Measurements from ENCODE around the gene CYSTM1. TPM values are rescaled to one million over a fixed set of nuclear protein-coding genes. Genes with fewer than 3 reads are reported as not detected.

The CYSTM1 gene
- total and polyA plus RNA-seq, 5 donors from 2014 or later: 7.1 to 26.4 (median 13.0) TPM

DNA sequence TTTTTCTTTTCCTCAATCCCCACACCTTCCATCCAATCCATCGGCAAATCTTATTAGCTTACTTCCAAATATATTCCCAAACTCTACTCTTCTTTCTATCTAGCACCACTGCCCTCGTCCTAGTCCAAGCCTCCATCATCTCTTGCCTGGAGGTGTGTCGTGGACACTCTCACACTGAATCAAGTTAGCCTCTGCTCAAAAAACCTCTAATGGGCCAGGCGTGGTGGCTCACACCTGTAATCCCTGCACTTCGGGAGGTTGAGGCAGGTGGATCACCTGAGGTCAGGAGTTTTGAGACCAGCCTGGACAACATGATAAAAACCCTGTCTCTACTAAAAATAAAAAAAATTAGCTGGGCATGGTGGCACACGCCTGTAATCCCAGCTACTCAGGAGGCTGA lies 81.7 kb downstream of the CYSTM1 start:
- no peak for DNase-seq
- peaks cover 15 to 46% (median 37%) of the 10 kb centered on the region in 4 donors for H3K4me1 Mint-ChIP-seq
- no peaks in the 10 kb centered on the region for H3K27me3 Mint-ChIP-seq
- H3K36me3 ChIP-seq (ENCODE audit: control insufficient read depth, insufficient read depth, low read length): peaks cover 10% of the 10 kb centered on the region
- H3K27me3 ChIP-seq (ENCODE audit: control insufficient read depth, insufficient read depth, low read length): no peaks in the 10 kb centered on the region
- H3K4me3 ChIP-seq (ENCODE audit: low read depth, low read length): no peak overlapping the region
- peaks cover 45% of the 10 kb centered on the region for H3K36me3 Mint-ChIP-seq
- no peak overlapping the region for H3K27ac Mint-ChIP-seq
- no peak overlapping the region for H3K4me3 Mint-ChIP-seq
- peaks cover 16% of the 10 kb centered on the region for H3K4me1 ChIP-seq (ENCODE audit: control insufficient read depth, insufficient read depth, low read length, poor library complexity, severe bottlenecking)
- peaks cover 0 to 2% (median 0%) of the 10 kb centered on the region in 7 donors for H3K9me3 Mint-ChIP-seq
- H3K27ac ChIP-seq (ENCODE audit: insufficient read depth, low read length, poor library complexity, severe bottlenecking): no peak overlapping the region
- ATAC-seq (ENCODE audit: low read depth in 2 of 2): no peak
- no peaks in the 10 kb centered on the region for H3K9me3 ChIP-seq (ENCODE audit: control insufficient read depth in 2 of 2, low read length in 2 of 2)

DNA sequence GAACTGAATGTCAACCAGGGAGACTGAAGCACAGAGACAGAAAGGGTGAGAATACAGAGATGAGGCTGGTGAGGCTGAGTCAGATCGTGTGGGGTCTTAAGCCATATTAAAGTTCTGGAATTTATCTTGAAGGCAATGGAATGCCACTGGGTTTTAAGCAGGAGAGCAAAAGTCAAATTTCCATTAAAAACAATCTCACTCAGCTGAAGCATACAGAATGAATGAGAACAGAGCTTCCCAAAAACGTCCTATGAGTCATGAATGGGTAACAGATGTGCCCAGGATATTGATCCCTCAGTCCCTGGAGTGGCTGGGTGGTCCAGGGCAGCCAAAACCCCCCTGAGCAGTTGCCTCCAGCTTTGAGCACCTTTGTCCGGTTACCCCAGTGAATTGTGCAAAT lies 83.0 kb downstream of the CYSTM1 start:
- Mint-ChIP-seq H3K4me1 (peaks cover 8 to 36% (median 31%) of the 10 kb centered on the region in 4 donors), H3K4me3 (no peak overlapping the region), H3K27ac (peak overlapping the region in 1 of 3 donors; percentile 34), H3K9me3 (peaks cover 0 to 2% (median 0%) of the 10 kb centered on the region in 7 donors), H3K27me3 (no peaks in the 10 kb centered on the region), H3K36me3 (peaks cover 35% of the 10 kb centered on the region)
- ATAC-seq (ENCODE audit: low read depth in 2 of 2): no peak
- no peak overlapping the region for H3K27ac ChIP-seq (ENCODE audit: insufficient read depth, low read length, poor library complexity, severe bottlenecking)
- no peaks in the 10 kb centered on the region for H3K9me3 ChIP-seq (ENCODE audit: control insufficient read depth in 2 of 2, low read length in 2 of 2)
- H3K4me3 ChIP-seq (ENCODE audit: low read depth, low read length): no peak overlapping the region
- H3K4me1 ChIP-seq (ENCODE audit: control insufficient read depth, insufficient read depth, low read length, poor library complexity, severe bottlenecking): peaks cover 13% of the 10 kb centered on the region
- DNase-seq: no peak
- no peaks in the 10 kb centered on the region for H3K27me3 ChIP-seq (ENCODE audit: control insufficient read depth, insufficient read depth, low read length)
- H3K36me3 ChIP-seq (ENCODE audit: control insufficient read depth, insufficient read depth, low read length): peaks cover 14% of the 10 kb centered on the region

DNA sequence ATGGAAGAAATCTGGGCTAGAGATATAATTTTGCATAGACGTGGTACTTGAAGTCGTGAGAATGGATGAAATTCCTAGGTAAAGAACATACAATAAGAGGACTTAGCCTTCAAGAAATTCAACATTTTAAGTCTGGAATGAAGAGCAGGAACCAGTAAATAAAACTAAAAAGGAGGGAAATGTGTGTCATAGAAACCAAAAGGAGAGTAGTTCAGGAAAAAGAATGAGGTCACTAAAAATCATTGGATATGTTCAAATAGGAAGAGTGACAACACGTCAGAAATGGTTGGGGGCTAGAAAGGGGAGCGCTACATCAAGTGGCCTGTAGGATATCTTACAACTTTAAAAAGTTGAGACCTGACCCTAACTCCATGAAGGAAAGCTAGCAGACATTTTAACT lies 83.9 kb downstream of the CYSTM1 start:
- Histone ChIP-seq H3K27me3 (ENCODE audit: control insufficient read depth, insufficient read depth, low read length) (no peaks in the 10 kb centered on the region), H3K4me3 (ENCODE audit: low read depth, low read length) (no peak overlapping the region), H3K36me3 (ENCODE audit: control insufficient read depth, insufficient read depth, low read length) (peaks cover 14% of the 10 kb centered on the region), H3K9me3 (ENCODE audit: control insufficient read depth in 2 of 2, low read length in 2 of 2) (no peaks in the 10 kb centered on the region), H3K4me1 (ENCODE audit: control insufficient read depth, insufficient read depth, low read length, poor library complexity, severe bottlenecking) (peaks cover 8% of the 10 kb centered on the region), H3K27ac (ENCODE audit: insufficient read depth, low read length, poor library complexity, severe bottlenecking) (no peak overlapping the region)
- H3K27me3 Mint-ChIP-seq: no peaks in the 10 kb centered on the region
- DNase-seq (no peak), ATAC-seq (ENCODE audit: low read depth in 2 of 2) (no peak)
- H3K9me3 Mint-ChIP-seq: peaks cover 0 to 2% (median 0%) of the 10 kb centered on the region in 7 donors
- no peak overlapping the region for H3K4me3 Mint-ChIP-seq
- peak overlapping the region in 1 of 3 donors; percentile 45 for H3K27ac Mint-ChIP-seq
- H3K4me1 Mint-ChIP-seq: peaks cover 8 to 36% (median 29%) of the 10 kb centered on the region in 4 donors
- H3K36me3 Mint-ChIP-seq: peaks cover 35% of the 10 kb centered on the region

DNA sequence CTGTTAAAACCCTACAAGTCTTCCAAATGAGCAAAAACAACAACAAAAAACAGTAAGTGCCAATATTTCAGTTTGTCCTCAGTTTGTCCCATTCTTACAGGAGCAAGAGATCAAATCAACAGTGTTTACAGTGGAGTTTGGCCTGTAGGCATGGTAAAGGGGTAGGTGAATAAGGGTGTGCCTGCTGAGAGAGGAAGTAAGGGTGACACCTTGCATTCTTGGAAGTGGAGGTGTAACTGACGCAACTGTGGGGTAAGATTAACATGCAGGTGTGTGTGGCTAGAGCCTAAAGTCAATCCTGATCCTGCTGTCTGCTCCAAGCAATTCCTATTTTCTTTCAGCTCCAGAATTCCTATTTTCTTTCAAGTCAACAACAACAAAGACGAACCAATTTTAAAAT lies 84.5 kb downstream of the CYSTM1 start:
- Histone ChIP-seq H3K27me3 (ENCODE audit: control insufficient read depth, insufficient read depth, low read length) (no peaks in the 10 kb centered on the region), H3K36me3 (ENCODE audit: control insufficient read depth, insufficient read depth, low read length) (peaks cover 14% of the 10 kb centered on the region), H3K4me1 (ENCODE audit: control insufficient read depth, insufficient read depth, low read length, poor library complexity, severe bottlenecking) (peaks cover 4% of the 10 kb centered on the region), H3K9me3 (ENCODE audit: control insufficient read depth in 2 of 2, low read length in 2 of 2) (no peaks in the 10 kb centered on the region), H3K4me3 (ENCODE audit: low read depth, low read length) (no peak overlapping the region), H3K27ac (ENCODE audit: insufficient read depth, low read length, poor library complexity, severe bottlenecking) (no peak overlapping the region)
- Mint-ChIP-seq H3K36me3 (peaks cover 38% of the 10 kb centered on the region), H3K4me1 (peaks cover 8 to 36% (median 32%) of the 10 kb centered on the region in 4 donors), H3K27me3 (no peaks in the 10 kb centered on the region), H3K9me3 (peaks cover 0 to 3% (median 0%) of the 10 kb centered on the region in 7 donors), H3K4me3 (peak overlapping the region in 2 of 4 donors; percentile 8 to 45), H3K27ac (peak overlapping the region in 1 of 3 donors; percentile 48)
- peak in 1 of 3 donors; percentile 89 for DNase-seq
- ATAC-seq (ENCODE audit: low read depth in 2 of 2): peak; percentile 57 to 76

DNA sequence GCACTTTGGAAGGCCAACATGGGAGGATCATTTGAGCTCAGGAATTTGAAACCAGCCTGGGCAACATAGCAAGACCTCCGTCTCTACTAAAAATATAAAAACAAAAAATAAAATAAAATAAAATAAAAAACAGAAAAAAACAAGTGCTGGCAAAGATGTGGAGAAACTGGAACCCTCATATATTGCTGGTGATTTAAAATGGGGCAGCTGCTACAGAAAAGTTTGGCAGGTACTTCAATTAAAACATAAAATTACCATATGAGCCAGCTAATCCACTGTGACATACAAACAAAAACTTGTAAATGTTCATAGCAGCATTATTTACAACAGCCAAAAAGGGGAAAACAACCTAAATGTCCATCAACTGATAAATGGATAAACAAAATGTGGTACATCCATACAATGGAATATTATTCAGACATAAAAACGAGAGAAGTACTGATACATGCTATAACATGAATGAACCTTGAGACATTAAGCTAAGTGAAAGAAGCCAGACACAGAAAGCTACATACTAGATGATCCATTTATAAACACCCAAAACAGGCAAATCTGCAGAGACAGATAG lies 85.2 kb downstream of the CYSTM1 start:
- DNase-seq (no peak), ATAC-seq (ENCODE audit: low read depth in 2 of 2) (no peak)
- peaks cover 38% of the 10 kb centered on the region for H3K36me3 Mint-ChIP-seq
- peak overlapping the region in 1 of 3 donors; percentile 71 for H3K27ac Mint-ChIP-seq
- Histone ChIP-seq H3K4me3 (ENCODE audit: low read depth, low read length) (no peak overlapping the region), H3K9me3 (ENCODE audit: control insufficient read depth in 2 of 2, low read length in 2 of 2) (no peaks in the 10 kb centered on the region), H3K36me3 (ENCODE audit: control insufficient read depth, insufficient read depth, low read length) (peaks cover 14% of the 10 kb centered on the region), H3K27me3 (ENCODE audit: control insufficient read depth, insufficient read depth, low read length) (no peaks in the 10 kb centered on the region), H3K4me1 (ENCODE audit: control insufficient read depth, insufficient read depth, low read length, poor library complexity, severe bottlenecking) (peaks cover 4% of the 10 kb centered on the region), H3K27ac (ENCODE audit: insufficient read depth, low read length, poor library complexity, severe bottlenecking) (no peak overlapping the region)
- H3K27me3 Mint-ChIP-seq: no peaks in the 10 kb centered on the region
- H3K9me3 Mint-ChIP-seq: peaks cover 0 to 3% (median 0%) of the 10 kb centered on the region in 7 donors
- no peak overlapping the region for H3K4me3 Mint-ChIP-seq
- H3K4me1 Mint-ChIP-seq: peaks cover 8 to 38% (median 33%) of the 10 kb centered on the region in 4 donors

DNA sequence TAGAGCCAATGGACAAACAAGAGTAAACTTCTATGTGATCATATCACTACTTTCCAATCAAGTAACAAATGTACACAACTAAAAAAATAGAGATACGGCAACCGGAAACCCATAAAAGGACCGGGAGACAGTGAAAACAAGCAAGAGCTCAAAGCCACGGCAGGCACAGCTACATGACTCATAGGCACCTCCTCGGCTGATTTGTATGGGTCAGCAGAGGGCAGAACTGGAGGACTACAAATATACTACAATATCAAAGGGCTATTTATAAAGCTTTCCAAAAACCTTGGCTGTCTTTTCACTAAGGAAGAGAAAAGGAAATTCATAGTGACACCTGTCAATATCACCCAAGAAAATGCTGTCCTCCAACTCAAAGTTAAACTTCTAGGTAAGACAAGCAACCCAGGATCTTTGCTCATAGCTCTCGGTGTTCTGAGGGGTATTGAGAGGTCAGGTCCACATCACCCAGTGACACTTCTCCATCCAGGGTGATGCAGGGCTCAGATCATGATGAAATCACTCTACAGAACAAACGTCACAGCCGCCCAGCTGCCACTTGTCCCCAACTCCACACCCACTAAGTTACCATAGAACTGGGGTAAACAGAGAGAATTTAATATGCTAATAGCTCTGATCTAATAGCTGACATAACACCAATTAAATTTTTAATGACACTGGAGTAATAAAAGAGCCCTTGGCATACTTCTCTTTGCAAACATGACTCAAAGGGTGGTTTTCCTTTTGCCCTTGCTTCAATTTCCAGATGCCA lies 86.6 kb downstream of the CYSTM1 start:
- peaks cover 14% of the 10 kb centered on the region for H3K36me3 ChIP-seq (ENCODE audit: control insufficient read depth, insufficient read depth, low read length)
- H3K27me3 ChIP-seq (ENCODE audit: control insufficient read depth, insufficient read depth, low read length): no peaks in the 10 kb centered on the region
- Mint-ChIP-seq H3K9me3 (peaks cover 0 to 3% (median 0%) of the 10 kb centered on the region in 7 donors), H3K4me3 (no peak overlapping the region), H3K4me1 (peaks cover 17 to 50% (median 40%) of the 10 kb centered on the region in 4 donors), H3K27me3 (no peaks in the 10 kb centered on the region), H3K36me3 (peaks cover 38% of the 10 kb centered on the region), H3K27ac (peak overlapping the region in 2 of 3 donors; percentile 16 to 43)
- H3K27ac ChIP-seq (ENCODE audit: insufficient read depth, low read length, poor library complexity, severe bottlenecking): no peak overlapping the region
- no peaks in the 10 kb centered on the region for H3K9me3 ChIP-seq (ENCODE audit: control insufficient read depth in 2 of 2, low read length in 2 of 2)
- peaks cover 4% of the 10 kb centered on the region for H3K4me1 ChIP-seq (ENCODE audit: control insufficient read depth, insufficient read depth, low read length, poor library complexity, severe bottlenecking)
- ATAC-seq (ENCODE audit: low read depth in 2 of 2): peak; percentile 39 to 54
- no peak overlapping the region for H3K4me3 ChIP-seq (ENCODE audit: low read depth, low read length)
- DNase-seq: peak in 1 of 3 donors; percentile 39

DNA sequence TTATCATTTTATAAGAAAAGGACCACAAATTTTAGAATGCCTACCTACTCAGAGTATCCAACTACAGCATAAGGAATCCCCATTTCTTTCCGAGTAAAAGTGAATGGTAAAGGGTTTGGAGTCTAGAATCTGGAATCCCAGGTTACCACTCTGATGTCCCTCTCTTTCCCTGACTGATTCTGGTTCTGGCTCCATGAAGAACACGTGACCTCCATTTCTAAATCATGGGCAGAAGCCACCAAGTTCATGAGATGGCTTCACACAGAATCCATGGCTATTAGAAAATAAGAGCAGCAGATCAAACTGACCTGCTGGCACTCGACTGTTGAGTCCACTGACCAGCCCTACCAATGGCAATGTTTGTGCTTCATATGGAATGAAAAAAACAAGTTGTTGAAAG lies 87.2 kb downstream of the CYSTM1 start:
- Mint-ChIP-seq H3K27ac (peak overlapping the region in 1 of 3 donors; percentile 33), H3K4me1 (peaks cover 19 to 53% (median 40%) of the 10 kb centered on the region in 4 donors), H3K4me3 (no peak overlapping the region), H3K9me3 (peaks cover 0 to 3% (median 0%) of the 10 kb centered on the region in 7 donors), H3K36me3 (peaks cover 37% of the 10 kb centered on the region), H3K27me3 (no peaks in the 10 kb centered on the region)
- H3K4me3 ChIP-seq (ENCODE audit: low read depth, low read length): no peak overlapping the region
- no peaks in the 10 kb centered on the region for H3K27me3 ChIP-seq (ENCODE audit: control insufficient read depth, insufficient read depth, low read length)
- DNase-seq: no peak
- no peaks in the 10 kb centered on the region for H3K9me3 ChIP-seq (ENCODE audit: control insufficient read depth in 2 of 2, low read length in 2 of 2)
- no peak overlapping the region for H3K27ac ChIP-seq (ENCODE audit: insufficient read depth, low read length, poor library complexity, severe bottlenecking)
- ATAC-seq (ENCODE audit: low read depth in 2 of 2): no peak
- peaks cover 4% of the 10 kb centered on the region for H3K4me1 ChIP-seq (ENCODE audit: control insufficient read depth, insufficient read depth, low read length, poor library complexity, severe bottlenecking)
- H3K36me3 ChIP-seq (ENCODE audit: control insufficient read depth, insufficient read depth, low read length): peaks cover 19% of the 10 kb centered on the region

Data from CD4-positive, CD25-positive, alpha-beta regulatory T cell (primary cell).